Esophagus muscularis mucosa (tissue), 4 donors: ENCODE data around the gene GATC. TPM values are rescaled to one million over a fixed set of nuclear protein-coding genes. Genes with fewer than 3 reads are reported as not detected.

ENCODE experiments used
- DNase-seq: peaks from one replicate; pipeline ENCODE4 v3.0.0-alpha.2; 2017; ENCODE audit errors: extremely low spot score
- H3K27ac ChIP-seq, 4 donors: fragments of 200-600 bp; sonication (generic); replicated peaks in 1 of 4; 1 replicate in 3 of 4; 2 replicates in 1 of 4; pipeline ENCODE4 v1.5.1; 2016 to 2019; ENCODE audit warnings: mild to moderate bottlenecking in 1 of 4
- H3K27me3 ChIP-seq, 4 donors: fragments of 200-600 bp; sonication (generic); one replicate each; pipeline versions ENCODE4 v1.5.1 to v1.6.0; 2016 to 2019
- H3K36me3 ChIP-seq, 4 donors: fragments of 200-600 bp; sonication (generic); one replicate each; pipeline ENCODE4 v1.5.1; 2016 to 2019
- H3K4me1 ChIP-seq, 4 donors: fragments of 200-600 bp; sonication (generic); one replicate each; pipeline ENCODE4 v1.5.1; 2016 to 2019
- H3K4me3 ChIP-seq, 4 donors: fragments of 200-600 bp; sonication (generic); 1 replicate in 2 of 4; 2 replicates in 2 of 4; pipeline ENCODE4 v1.5.1; 2016 to 2019; ENCODE audit warnings: mild to moderate bottlenecking in 4 of 4, moderate library complexity in 1 of 4
- H3K9me3 ChIP-seq, 4 donors: fragments of 200-600 bp; sonication (generic); 1 replicate in 3 of 4; 2 replicates in 1 of 4; pipeline ENCODE4 v1.5.1; 2016 to 2019
- EP300 ChIP-seq: sonication (generic); formaldehyde crosslinking; IDR thresholded peaks from one replicate; pipeline ENCODE4 v1.6.1; 2017; ENCODE audit warnings: antibody characterized with exemption
- POLR2A ChIP-seq: fragments of 450-650 bp; IDR thresholded peaks from one replicate; pipeline ENCODE4 v1.6.1; 2017; ENCODE audit warnings: antibody characterized with exemption, moderate library complexity, mild to moderate bottlenecking, low read depth
- POLR2AphosphoS5 ChIP-seq, 2 donors: sonication (generic); formaldehyde crosslinking; IDR thresholded peaks; one replicate each; pipeline ENCODE4 v1.6.1; 2017; ENCODE audit warnings: antibody characterized with exemption in 2 of 2
- WGBS: methylation state at CpG from one replicate; pipeline ENCODE4 v1.1.5; 2018; 5-methylcytosine and 5-hydroxymethylcytosine counted together
- intact Hi-C: fragments of 100-400 bp; cut with DNase I; formaldehyde crosslinking; loops from one replicate; pipeline ENCODE4 v1.15.1; 2023
- total RNA-seq, 4 donors: library from RNA; depleted of rRNA; stranded (reverse); fragments of >200 nt; gene quantifications; one replicate each; pipeline versions ENCODE4 v1.1.0 to v1.2.1, GENCODE V29; 2016
- TF ChIP-seq, protein P1 (sequence below), 3 experiments: fragments of 200-600 bp in 2 of 3; fragments of 450-650 bp in 1 of 3; sonication (generic) in 2 of 3; IDR thresholded peaks; one replicate each; pipeline ENCODE4 v1.5.1; 2017 to 2019; ENCODE audit warnings: antibody characterized with exemption in 3 of 3, mild to moderate bottlenecking in 2 of 3, moderate library complexity in 1 of 3

Gene GATC
- total RNA-seq, 4 donors from 2014 or later = 18.5 to 24.0 (median 20.2) TPM

DNA sequence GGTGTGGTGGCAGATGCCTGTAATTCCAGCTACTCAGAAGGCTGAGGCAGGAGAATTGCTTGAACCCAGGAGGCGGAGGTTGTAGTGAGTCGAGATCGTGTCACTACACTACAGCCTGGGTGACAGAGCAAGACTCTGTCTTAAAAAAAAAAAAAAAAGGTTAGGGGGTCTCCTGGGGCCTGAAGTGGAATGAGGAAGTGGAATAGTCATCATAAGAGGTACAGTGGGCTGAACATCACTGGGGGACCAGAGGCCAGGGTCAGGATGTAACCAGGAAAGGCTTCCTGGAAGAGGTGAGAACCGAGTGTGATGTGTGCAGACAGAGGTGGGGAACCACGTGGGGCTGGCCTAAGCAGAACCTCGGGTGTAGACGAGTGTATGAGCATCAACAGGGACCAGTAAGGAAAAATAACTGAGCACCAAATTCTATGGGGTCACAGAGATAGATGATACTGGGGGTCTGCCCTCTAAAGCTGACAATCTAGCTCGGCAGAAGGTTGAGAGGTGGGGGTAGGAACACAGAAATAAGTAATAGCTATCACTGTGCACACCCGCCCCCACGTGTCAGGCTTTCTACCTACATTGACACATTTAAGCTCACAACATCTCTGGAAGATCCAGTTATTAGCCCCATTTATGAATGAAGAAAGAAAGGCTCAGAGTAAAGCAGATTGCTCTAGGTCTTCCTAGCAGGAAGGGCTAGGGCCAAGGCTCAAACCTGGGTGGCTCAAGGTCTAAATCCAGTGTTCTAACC is 13.3 kb upstream of the GATC start:
- H3K36me3 ChIP-seq = no peaks in the 10 kb centered on the region
- WGBS = 60% methylated on average over 10 of the region's 10 CpGs
- peaks cover 0 to 9% (median 2%) of the 10 kb centered on the region in 4 donors for H3K4me1 ChIP-seq
- H3K4me3 ChIP-seq = no peak overlapping the region
- peaks cover 0 to 34% (median 0%) of the 10 kb centered on the region in 4 donors for H3K27me3 ChIP-seq
- no peaks in the 10 kb centered on the region for H3K9me3 ChIP-seq
- TF ChIP-seq POLR2A (no peak), POLR2AphosphoS5 (IDR thresholded peaks at IDR 0.05) (no peak), EP300 (no peak)
- TF ChIP-seq, protein P1, sequence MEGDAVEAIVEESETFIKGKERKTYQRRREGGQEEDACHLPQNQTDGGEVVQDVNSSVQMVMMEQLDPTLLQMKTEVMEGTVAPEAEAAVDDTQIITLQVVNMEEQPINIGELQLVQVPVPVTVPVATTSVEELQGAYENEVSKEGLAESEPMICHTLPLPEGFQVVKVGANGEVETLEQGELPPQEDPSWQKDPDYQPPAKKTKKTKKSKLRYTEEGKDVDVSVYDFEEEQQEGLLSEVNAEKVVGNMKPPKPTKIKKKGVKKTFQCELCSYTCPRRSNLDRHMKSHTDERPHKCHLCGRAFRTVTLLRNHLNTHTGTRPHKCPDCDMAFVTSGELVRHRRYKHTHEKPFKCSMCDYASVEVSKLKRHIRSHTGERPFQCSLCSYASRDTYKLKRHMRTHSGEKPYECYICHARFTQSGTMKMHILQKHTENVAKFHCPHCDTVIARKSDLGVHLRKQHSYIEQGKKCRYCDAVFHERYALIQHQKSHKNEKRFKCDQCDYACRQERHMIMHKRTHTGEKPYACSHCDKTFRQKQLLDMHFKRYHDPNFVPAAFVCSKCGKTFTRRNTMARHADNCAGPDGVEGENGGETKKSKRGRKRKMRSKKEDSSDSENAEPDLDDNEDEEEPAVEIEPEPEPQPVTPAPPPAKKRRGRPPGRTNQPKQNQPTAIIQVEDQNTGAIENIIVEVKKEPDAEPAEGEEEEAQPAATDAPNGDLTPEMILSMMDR (IDR thresholded peaks at IDR 0.05) = no peak
- no peak overlapping the region for H3K27ac ChIP-seq
- intact Hi-C loops = no loop called here
- no peak for DNase-seq

DNA sequence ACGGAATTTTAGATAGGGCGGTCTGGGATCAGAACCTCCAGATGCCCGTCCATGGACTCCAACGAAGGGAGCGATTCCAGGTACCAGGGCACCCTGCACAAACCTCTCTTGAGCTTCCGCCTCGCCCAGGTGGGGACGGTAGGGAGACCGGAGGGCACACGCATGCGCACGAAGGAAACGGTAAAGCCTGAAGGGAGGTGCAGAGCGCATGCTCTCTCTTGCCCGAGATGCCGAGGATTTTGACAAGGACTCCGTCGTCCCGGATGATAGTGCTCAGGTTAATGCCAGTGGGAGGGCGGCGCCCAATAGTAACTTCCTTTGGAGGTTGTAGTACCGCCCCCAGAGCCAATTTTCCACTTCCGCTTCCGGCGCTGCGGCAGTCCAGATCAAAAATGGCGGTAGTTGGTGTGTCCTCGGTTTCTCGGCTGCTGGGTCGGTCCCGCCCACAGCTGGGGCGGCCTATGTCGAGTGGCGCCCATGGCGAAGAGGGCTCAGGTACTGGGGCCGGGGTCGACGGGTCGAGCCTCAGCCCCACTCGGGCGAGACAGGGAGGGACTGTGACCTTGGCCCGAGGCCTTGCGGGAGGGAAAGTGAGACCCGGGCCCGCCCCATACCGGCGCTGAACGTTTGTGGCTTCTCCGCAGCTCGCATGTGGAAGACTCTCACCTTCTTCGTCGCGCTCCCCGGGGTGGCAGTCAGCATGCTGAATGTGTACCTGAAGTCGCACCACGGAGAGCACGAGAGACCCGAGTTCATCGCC is 8.3 kb upstream of the GATC start, which contains the start of gene COX6A1:
COX6A1 (plus strand) TSS at position 379 of the 760 bp plus-strand sequence; CDS start at position 393, 14 bp downstream.
- peak within 1 kb of the TSS; percentile 64 to 90 (median 74) for H3K4me3 ChIP-seq

GRCh38 chr12:120438495-120439198 is 7.6 kb upstream of the GATC start:
- no peak for DNase-seq
- intact Hi-C loops = no loop called here
- Histone ChIP-seq H3K9me3 (no peaks in the 10 kb centered on the region), H3K27ac (peak overlapping the region; percentile 80 to 87 (median 83)), H3K4me3 (peak overlapping the region; percentile 64 to 90 (median 74)), H3K27me3 (peaks cover 0 to 12% (median 0%) of the 10 kb centered on the region in 4 donors), H3K4me1 (peaks cover 16 to 25% (median 22%) of the 10 kb centered on the region in 4 donors), H3K36me3 (peaks cover 0 to 40% (median 34%) of the 10 kb centered on the region in 4 donors)
- TF ChIP-seq EP300 = no peak
- TF ChIP-seq POLR2A = no peak
- TF ChIP-seq, protein P1 (IDR thresholded peaks at IDR 0.05) = no peak
- 36% methylated on average over 17 of the region's 17 CpGs for WGBS

More for the DNA sequence above, 8.3 kb upstream of the GATC start, which contains the start of gene COX6A1:
- Histone ChIP-seq H3K36me3 (peaks cover 0 to 33% (median 26%) of the 10 kb centered on the region in 4 donors), H3K27me3 (peaks cover 0 to 19% (median 0%) of the 10 kb centered on the region in 4 donors), H3K4me1 (peaks cover 16 to 25% (median 22%) of the 10 kb centered on the region in 4 donors), H3K27ac (peak within 1 kb of the TSS; percentile 80 to 87 (median 83)), H3K9me3 (no peaks in the 10 kb centered on the region)
- TF ChIP-seq POLR2A (no peak), EP300 (no peak), POLR2AphosphoS5 (IDR thresholded peaks at IDR 0.05) (peak; percentile 85 to 89)
- TF ChIP-seq, protein P1 (IDR thresholded peaks at IDR 0.05) = peak; percentile 3 to 26 (median 13)
- intact Hi-C loops = loop anchor here (1.0 kb wide), 1 partner anchor 113 kb away; no protein-coding TSS in a partner anchor
- peak; percentile 98 for DNase-seq
- under 1% methylated on average over 56 of the region's 59 CpGs for WGBS

DNA sequence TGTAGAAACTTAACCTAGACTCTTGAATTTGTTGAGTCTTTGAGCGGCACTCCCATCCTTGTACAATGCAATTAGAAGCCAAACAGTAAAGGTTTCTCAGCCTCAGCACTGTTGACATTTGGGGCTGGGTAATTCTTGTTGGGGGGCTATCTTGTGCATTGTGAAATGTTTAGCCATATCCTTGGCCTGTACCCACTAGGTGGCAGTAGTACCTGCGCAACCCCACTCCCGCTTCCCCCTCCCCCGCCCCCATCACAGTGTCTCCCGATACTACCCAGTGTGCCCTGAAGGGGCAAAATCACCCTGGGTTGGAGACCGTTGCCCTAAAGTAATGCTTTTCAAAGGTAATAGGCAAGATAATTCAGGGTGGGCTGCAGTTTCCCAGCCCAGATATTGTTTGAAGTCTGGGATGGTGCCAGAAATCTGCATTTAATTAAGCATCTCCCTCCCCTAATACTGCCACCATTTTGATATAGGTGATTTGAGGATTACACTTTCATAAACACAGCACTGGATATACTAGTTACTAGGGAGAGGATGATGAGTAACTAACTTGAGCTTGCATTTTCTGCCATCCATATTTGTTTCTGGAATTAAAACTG is 6.5 kb upstream of the GATC start:
- 24% methylated on average over 6 of the region's 6 CpGs for WGBS
- intact Hi-C loops = no loop called here

More for the DNA sequence above, 6.5 kb upstream of the GATC start:
- DNase-seq = no peak
- Histone ChIP-seq H3K27me3 (peaks cover 0 to 2% (median 0%) of the 10 kb centered on the region in 4 donors), H3K9me3 (no peaks in the 10 kb centered on the region), H3K27ac (no peak overlapping the region), H3K4me3 (no peak overlapping the region), H3K4me1 (peaks cover 16 to 25% (median 23%) of the 10 kb centered on the region in 4 donors), H3K36me3 (peaks cover 5 to 51% (median 43%) of the 10 kb centered on the region in 4 donors)
- TF ChIP-seq POLR2A (no peak), POLR2AphosphoS5 (IDR thresholded peaks at IDR 0.05) (no peak)
- TF ChIP-seq, protein P1 (IDR thresholded peaks at IDR 0.05) = peak; percentile 21 to 66 (median 60)
